ENCODE data around the gene RNF11. TPM values are rescaled to one million over a fixed set of nuclear protein-coding genes. Genes with fewer than 3 reads are reported as not detected.

RNF11 gene, protein sequence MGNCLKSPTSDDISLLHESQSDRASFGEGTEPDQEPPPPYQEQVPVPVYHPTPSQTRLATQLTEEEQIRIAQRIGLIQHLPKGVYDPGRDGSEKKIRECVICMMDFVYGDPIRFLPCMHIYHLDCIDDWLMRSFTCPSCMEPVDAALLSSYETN
- total RNA-seq (2022; extraction: Qiagen RNA extraction): 22.4 to 32.3 TPM (median 27.1 TPM) in 5 replicates

DNA sequence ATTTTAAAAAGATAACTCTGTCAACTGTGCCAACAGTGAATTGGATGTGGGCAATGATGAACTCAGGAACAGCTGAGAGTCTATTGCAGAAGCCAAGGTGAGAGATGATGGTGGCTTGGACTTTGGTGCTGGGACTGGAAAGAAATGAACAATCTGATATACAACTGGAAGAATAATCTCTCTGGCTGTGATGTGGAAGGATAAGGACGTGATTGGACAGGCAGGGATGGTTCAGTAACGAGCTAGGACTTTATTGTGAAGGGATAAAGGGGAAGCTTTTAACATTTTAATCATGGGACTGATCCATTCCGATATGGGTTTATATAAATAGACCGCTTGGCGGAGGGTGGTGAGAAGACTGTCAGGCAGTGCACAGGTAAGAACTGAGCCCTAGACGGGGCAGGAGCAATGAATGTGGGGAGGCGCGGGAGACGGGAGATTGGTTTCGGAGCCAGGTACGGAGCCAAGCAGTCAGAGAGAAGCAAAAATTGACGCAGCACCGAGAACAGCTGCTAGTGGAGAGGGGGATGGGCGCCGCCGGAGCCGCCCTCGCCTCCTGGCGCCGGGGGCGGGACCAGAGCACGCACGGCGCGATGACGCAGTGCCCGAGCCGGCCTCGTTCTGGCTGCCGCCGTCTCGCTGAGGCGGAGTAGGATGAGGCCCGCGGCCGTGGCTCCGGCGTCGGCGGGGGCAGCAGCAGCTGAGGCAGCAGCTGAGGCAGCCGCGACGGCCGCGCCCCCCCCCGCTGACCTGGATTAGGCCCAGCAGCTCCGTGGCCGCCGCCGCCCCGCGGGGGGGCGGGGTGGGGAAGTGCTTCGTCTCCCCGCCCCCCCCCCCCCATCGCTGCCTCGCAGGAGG lies at the start of gene RNF11:
Gene RNF11 (plus strand): TSS at position 601 of the 858 bp plus-strand sequence. CDS start 484 bp downstream, outside the sequence.

Other genes starting within 250 kb of the RNF11 start
- gene C1orf185, start 134.0 kb upstream of the RNF11 start, total RNA-seq (2022; extraction: Qiagen RNA extraction): not detected in 5 replicates
- gene TTC39A, start 94.3 kb downstream of the RNF11 start, total RNA-seq (2022; extraction: Qiagen RNA extraction): 1.4 to 2.7 TPM (median 1.7 TPM) in 5 replicates

All from A549 treated with Hydrocortisone at 1 μM for 4 hours (cell line).